GM11168 (cell line): Measurements from ENCODE around the gene PPARG.

Experiments
- in situ Hi-C: fragments of 300-500 bp; cut with MboI; formaldehyde crosslinking; loops from one replicate; pipeline ENCODE4 v1.12.0; 2022; ENCODE audit warnings: low sequenced_read_pairs; ENCODE audit not compliant: unreplicated experiment

Gene PPARG

DNA sequence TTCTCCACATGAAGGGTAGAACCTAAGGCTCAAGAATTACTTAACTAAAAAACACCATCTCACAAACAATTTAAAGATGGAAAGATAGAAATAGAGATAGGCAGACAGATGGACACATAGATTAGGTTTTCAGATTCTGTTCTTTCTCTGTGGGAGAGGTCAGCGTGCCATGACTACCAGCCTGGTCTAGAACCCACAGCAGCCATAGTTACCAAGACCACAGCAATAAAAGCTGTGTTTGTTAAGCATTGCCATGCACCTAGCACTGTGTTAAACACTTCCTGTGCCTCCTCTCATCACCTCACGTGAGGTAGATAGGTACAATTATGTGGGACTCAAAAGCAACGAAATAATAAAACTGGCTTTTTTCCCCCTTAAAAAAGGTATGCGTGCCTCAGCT is 112.3 kb downstream of the PPARG start:
- in situ Hi-C loops = no loop called here

DNA sequence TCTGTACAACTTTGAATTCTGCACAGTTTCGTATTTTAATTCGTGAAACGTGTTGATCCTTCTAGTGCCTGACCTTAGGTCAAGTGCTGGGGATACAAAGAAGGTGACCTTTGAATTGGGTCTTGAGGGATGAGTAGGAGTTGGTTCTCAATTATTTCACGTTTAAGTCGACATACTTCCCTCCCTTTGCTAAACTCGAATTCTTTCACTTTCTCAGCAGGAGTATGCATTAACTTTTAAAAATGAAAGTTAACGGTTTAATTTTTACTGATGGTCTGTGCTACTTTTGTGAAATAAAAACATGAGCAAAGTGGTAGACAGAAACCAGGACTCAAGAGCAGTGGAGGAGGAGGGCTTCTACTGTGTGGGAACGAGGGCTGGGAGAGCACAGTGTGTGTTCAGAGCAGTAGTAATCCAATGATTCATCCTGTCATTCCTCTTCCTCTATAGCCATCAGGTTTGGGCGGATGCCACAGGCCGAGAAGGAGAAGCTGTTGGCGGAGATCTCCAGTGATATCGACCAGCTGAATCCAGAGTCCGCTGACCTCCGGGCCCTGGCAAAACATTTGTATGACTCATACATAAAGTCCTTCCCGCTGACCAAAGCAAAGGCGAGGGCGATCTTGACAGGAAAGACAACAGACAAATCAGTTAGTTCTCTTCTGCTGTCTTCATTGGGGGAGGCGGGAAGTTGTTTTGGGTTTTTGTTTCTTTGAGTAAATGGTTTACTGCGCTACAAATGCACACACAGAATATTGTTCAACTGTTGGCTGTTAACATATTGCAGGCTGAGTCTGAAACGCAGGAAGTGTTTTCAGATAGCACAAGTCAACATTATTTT is 116.8 kb downstream of the PPARG start:
- in situ Hi-C loops = no loop called here

DNA sequence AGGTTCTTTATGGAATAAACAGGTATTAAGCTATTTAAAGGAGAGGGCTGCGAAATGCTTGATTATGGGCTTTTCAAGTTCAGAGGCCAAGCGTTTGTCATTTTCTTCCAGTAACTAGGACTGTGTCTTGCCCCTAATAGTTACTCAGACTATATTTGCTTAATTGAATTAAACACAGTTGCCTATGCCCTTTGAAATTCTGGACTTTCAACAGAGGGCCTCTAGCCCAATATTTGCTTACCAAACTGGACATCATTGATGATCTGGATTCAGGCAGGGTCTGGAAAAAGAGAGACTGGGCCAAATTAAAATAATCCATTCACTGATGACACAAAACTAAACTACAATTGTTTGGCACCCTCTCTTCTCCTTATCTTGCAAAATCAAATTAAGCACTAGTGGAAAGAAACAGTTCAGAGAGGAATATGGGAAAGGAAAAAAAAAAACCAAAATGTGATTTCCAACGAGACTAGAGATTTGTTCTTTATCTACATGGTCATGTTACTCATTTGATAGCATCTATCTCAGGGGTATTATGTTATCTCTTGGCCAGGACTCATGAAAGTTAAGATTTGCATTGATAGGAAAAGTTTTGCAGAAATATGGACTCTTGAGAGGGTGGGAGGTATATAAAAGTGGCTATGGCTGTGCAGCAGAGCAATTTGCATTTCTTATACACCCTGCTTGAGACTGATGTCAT is 120.3 kb downstream of the PPARG start:
- in situ Hi-C loops = no loop called here

DNA sequence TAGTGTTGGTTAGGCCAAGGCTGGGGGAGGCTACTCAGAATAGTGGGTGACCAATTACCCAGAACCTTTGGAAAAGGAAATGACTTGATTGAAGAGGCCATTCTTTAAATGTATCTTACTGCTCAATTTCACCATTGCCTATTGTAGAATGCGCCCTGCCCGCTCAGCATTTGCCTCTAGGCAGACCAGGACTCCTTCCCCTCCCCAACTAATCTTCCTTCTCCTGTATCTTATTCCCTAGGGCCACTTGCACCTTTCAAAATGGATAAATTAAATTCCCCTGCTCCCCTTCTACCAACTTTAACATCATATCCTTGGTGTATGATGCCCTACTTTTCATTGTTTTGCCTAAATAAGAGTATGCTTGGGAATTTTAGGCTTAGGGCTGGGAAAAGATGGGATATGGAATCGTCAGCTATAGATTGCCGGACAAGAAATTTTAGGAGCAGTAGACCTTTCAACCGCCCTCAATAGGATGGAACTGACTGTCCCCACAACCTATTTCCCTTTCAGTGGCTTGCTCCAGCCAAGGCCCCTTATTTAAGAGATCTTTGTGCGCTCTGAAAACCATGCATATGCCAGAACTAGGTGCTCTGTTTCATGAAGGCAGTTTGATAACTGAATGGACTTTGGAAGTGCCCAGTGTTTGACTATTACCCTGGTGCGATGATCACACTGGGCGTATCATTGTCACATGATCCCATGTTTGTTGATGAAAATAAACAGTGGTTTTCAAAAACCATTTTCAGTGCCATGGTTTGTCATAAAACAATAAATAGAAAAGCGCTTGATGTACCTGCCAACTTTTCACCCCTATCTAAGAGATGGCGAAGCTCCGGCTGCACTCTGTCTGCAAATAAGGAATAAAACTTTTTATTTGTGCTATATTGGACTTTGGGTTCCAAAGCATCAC is 121.1 kb downstream of the PPARG start:
- in situ Hi-C loops = no loop called here

DNA sequence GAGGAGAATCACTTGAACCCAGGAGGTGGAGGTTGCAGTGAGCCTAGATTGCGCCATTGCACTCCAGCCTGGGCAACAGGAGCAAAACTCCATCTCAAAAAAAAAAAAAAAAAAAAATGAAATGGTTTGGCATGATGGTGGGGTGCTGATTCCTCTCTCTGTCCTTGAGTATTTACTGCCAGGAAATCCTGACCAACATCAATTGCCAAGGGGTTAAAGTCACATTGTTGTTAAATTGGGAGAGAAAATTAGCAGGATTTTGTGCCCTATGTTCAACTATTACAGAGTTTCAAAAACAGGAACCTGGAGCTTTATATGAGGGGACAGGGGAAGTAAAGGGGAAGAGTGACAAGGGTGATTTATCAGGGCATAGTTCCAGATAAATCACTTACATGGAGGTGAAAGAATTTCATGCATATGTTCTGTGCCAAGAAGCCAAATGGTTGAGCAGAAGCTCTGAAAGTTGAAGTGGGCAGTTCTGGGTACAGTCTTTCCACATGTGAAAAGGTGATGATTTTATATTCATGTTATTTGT is 124.9 kb downstream of the PPARG start:
- in situ Hi-C loops = no loop called here

DNA sequence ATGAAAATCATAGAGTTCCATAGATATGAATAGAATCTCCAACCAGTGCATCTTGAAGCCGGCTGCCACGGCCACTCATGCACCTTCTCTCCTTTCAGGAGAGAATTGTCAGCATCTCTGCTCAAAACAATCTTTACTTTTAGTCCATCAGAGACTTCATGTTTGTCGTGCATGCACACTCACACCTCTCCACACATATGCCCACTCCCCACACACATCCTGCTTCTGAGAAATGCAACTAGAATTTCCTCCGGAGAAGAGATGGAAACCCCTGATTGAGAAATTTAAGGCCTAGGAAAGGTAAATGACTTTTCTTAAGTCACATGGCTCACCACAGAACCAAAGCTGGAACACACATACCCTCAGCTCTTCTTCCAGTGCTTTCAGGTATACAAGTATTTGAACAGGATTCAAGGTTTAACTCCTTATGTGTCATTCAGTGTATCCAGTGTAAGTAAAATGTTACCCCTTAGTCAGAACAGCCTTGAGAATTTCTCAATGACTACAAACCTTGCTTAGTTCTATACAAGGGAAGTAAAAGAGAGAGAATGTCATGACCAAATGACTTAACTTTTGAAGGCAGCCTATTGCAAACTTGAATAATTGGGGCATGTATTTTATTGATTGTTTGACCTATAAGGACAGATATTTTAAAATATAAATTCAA is 126.3 kb downstream of the PPARG start:
- in situ Hi-C loops = no loop called here

DNA sequence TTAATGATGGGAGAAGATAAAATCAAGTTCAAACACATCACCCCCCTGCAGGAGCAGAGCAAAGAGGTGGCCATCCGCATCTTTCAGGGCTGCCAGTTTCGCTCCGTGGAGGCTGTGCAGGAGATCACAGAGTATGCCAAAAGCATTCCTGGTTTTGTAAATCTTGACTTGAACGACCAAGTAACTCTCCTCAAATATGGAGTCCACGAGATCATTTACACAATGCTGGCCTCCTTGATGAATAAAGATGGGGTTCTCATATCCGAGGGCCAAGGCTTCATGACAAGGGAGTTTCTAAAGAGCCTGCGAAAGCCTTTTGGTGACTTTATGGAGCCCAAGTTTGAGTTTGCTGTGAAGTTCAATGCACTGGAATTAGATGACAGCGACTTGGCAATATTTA is 127.9 kb downstream of the PPARG start:
- in situ Hi-C loops = no loop called here

DNA sequence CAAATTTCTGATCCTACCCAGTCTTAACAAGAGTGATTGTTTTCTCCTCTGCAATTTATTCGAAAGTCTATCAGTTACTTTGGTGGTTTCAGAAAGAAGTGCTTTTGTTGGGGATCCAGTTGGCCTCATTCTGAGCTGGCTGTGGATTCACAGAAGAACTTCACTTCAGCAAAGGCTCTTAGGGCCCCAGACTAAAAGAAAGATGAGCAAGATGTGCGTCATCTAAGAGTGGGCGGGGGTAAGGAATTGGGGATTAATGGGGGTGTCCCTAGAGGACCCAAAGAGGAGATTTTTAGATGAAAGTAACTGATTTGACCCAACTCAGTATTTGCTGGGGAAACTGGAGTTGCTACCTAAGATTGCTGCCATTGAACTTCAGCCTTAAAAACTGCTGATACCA is 131.5 kb downstream of the PPARG start:
- in situ Hi-C loops = no loop called here

DNA sequence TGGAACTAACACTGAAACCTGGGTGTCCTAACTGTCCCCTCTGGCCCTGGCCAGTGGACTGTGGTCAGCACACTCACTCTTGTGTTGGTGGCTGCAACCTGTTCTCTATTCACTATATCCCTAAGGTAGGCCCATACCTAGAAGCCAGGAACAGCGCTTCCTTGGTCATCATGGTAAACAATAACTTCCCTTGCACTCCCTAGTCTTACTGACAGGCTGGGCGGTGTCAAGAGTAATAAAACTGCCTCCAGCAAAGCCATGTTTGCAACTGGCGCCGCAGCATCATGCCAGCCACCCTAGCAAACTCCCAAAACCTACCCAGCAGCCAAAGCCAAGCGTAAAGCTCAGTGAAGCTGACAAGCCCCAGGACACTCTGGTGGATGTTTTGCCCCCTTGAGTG is 132.3 kb downstream of the PPARG start:
- in situ Hi-C loops = no loop called here

DNA sequence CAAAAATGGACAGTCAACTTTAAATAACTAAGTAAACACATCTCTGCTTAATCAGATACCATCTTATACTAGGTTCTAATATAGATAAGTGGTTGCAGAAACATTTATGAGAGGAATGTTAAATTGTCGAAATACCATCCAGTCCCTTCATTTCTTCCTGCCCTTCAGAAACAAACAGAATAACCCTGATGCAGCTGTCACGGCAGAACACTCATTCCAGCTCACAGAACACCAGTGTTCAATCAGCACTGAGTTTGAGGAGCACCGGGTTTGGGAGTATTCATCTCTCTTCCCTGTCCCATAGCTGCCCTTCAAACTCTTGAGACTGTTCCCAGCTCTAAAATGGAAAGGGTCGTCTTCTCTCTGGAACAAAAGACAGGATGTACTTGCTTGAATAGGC is 134.3 kb downstream of the PPARG start:
- in situ Hi-C loops = no loop called here

DNA sequence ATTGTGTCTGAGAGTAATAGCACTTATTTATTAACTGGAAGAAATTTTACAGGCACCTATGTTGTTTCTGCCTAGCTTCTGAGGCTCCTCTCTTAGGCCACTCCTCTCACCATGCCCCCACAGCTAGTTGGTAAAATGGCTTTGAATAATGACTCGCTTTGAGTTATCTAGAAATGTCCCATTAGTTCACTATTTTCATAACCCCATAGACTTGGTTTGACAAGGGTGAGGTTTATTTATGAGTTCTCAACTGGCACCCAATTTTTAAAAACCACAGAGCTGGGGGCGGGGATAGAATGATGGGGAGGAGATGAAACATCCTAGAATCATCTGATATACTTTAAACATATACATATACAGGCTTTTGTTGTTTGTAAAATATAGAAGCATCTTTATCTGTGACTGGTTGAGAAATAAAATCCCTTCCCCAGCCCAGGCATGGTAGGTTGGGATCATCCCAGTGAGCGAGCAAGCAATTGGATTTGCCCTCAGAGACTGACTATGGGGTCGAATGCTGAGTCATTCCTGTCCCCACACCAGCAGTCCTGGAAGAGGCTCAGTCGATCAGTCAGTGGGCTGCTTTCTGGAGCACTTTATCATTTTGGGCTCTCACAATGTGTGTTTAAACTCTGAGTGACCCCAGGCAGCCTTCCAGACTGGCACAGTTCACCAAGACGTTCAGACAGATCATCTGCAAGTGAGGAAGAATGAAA is 135.2 kb downstream of the PPARG start:
- in situ Hi-C loops = no loop called here

DNA sequence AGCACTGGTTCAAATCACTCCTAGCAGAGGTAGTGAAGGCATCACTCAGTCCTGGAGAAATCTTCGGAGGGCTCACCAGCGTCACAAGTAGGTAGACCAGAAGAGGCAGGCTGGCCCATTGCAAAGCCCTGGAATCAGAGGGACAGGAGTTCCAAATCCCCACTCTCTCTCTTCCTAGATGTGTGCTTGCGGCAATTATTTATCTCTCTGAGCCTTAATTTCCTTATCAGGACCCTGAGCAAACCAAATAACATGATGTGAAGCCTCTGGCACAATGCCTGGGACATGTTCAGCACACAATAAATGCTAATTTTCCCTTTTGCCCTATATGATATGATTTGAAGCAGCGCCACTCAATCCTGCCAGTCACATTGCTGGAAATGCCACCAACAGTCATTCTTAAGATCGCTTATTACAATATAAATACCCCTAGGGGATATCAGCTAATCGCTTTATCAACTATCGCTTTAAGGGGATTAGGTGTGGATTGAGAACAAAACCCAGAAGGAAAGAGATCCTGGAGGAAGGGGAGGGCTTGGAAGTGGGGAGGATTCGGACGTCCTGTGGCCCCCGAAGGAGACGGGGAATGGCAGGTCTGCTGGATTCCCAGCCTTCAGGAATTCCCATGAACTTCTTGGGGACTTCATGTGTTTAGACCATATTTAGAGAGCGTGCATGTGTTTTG is 135.9 kb downstream of the PPARG start:
- in situ Hi-C loops = no loop called here

DNA sequence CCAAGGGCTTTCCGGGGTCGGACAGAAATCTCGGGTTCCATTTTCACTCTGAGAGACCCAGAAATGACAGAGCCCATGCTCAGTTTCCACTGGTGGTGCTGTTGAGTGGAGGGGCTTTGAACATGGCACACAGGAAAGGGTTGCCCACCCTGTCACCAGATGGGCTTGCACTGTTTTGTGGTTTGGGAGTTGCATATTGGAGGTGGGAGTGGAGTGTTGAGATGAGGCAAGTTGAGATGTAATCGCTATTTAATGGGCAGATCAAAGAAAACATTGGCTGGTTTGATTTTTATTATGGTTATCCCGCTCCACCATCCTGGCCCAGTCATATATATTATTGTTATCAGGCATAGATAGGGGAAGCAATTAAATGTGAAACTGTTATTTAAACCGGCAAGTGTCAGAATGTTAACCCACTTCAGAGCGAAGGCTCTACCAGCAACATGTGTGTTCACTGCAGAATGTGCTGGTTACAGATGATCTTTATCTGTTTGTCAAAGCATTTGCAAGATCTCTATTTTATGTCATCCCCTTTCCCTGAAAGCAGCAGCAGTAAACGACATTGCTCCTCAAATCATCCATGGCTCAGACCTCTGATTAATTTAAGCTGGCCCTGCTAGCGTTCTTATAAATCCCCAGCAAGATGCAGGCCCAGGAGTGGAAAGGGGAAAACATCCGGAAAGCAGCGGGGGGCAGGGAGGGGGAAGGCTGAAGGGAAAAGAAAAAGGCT is 137.1 kb downstream of the PPARG start:
- in situ Hi-C loops = no loop called here

DNA sequence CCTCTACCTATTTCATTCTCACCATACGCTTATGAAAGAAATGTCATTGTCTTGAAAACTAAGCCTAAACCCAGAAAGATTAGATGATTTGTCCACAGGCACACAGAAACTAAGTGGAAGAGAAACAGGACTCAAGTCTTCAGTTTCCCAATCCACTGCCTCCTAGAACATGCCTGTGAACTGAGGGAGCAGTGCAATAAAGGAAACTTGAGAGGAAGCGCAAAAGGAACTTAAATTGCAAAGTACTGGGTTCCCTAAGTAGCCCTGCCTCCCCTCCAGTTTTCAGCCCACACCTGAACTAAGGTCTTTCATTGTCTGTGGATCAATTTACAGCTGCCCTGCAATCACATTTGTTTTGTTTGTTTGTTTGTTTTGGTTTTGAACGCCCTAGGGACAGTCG is 138.7 kb downstream of the PPARG start:
- in situ Hi-C loops = no loop called here

DNA sequence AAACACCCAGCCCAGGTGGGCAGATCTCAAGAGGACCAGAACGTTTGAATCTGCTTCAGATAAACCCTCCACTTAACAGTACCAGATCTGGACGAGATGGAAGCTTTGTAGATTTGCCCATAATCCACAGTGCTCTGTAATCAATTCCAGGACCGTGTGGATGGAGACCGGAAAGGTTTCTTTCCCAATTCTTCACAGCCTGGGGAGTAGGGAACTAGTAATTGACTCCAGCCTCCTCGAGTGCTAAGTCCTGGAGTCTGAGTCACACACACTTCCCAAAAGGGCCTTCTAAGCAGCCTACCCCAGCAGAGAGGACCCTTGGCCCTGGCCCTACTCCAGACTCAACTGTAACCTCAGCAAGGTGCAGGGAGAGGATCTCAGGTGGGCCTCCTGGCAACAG is 139.3 kb downstream of the PPARG start:
- in situ Hi-C loops = no loop called here

DNA sequence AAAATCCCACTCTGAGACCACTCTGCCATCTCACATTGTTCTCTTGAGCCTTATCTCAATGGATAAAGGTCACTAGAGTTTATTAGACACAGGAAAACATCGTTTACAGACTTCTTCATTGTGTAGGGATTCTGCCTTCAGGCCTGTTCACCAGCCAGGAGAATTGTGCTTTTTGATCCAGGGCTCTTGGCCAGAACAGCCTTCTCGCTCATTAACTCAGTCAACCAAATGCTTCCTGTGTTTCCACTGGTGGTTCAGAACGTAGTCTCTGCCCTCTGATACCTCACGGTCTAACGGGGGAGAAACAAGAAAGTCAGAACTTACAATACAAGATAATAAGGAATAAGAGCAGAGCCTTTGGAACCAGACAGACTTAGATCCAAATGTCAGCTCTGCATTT is 141.2 kb downstream of the PPARG start:
- in situ Hi-C loops = no loop called here

DNA sequence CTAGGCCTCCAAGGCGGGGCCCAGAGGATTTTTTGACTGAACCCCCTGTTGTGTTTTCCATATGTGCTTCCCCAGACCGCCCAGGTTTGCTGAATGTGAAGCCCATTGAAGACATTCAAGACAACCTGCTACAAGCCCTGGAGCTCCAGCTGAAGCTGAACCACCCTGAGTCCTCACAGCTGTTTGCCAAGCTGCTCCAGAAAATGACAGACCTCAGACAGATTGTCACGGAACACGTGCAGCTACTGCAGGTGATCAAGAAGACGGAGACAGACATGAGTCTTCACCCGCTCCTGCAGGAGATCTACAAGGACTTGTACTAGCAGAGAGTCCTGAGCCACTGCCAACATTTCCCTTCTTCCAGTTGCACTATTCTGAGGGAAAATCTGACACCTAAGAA is 145.0 kb downstream of the PPARG start:
- in situ Hi-C loops = no loop called here

DNA sequence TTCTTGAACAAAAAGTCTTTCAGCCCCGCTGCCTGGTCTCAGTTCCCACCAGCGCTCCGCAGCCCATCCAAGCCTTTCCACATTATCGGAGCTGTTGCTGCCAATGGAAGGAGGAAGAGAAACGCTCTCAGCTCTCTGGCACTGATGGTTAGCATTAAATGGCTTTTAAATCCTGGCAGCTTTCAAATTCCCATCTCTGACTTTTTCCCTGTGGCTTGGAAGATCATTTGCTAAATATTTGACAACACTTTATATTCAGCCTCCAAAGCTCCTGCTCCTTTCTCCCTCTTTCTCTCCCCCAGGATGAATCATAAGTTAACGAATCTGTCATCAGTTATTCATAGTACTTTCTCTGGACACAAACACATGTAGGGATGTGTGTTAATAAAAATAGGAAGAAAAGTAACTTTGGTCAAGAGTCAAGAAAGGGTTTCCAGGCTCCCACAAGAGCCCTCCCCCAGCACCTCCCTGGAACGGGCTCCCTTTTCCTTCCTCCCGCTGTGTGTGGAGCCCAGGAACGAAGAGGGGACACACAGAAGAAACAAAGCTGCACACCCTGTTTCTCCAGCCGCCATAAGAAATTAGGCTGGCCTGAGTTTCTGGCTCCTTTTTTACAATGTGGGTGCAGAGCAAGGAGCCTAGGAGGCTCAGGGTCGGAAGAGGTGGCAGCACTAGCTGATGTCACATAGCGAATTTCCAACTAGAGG is 147.8 kb downstream of the PPARG start:
- in situ Hi-C loops = no loop called here
